ENCODE data around the gene CRABP1.

GRCh38 chr15:78359041-78359808 is 19.1 kb downstream of the CRABP1 start:
- TF ChIP-seq ELF4 (IDR thresholded peaks at IDR 0.05), result no peak
- no peak for TF ChIP-seq PKNOX1 (IDR thresholded peaks at IDR 0.05)
- no peak for TF ChIP-seq ARNT (IDR thresholded peaks at IDR 0.05)
- no peak for TF ChIP-seq FOXA1 (IDR thresholded peaks at IDR 0.05)
- TF ChIP-seq BHLHE40 (IDR thresholded peaks at IDR 0.05; ENCODE audit: borderline replicate concordance), result no peak
- TF ChIP-seq SP1 (IDR thresholded peaks at IDR 0.05), result no peak
- no peak for TF ChIP-seq TARDBP (IDR thresholded peaks at IDR 0.05)
- TF ChIP-seq CTBP1 (IDR thresholded peaks at IDR 0.05; ENCODE audit: borderline replicate concordance), result no peak
